GM19193 (cell line): ENCODE results near the gene SLC35E4.

Experiments
- POLR2A ChIP-seq: IDR thresholded peaks from 4 replicates; pipeline ENCODE4 v1.6.1; 2011; ENCODE audit not compliant: insufficient read depth, insufficient read length; ENCODE audit errors: extremely low read depth

Gene SLC35E4

GRCh38 chr22:30664798-30665197 is 29.2 kb downstream of the SLC35E4 start:
- no peak for TF ChIP-seq POLR2A

DNA sequence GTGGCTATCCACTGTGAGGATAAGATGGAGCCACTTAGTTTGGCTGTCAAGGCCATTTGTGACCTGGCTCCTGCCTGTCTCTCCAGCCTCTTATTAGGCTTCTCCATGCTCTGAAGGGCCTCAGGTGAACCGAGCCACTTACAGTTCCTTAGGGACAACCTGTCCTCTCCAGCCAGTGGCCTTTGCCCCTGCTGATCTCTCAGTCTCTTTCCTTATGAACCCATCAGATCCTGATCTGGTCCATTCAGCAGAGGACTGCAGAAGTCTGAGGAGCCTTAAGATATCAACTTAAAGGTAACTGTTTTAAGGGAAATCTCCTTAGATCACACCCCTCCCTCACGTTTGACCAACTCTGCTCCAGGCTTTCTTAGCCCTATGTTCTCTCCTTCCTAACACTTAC is 29.7 kb downstream of the SLC35E4 start:
- TF ChIP-seq POLR2A: no peak

GRCh38 chr22:30665786-30666185 is 30.2 kb downstream of the SLC35E4 start:
- TF ChIP-seq POLR2A: no peak

DNA sequence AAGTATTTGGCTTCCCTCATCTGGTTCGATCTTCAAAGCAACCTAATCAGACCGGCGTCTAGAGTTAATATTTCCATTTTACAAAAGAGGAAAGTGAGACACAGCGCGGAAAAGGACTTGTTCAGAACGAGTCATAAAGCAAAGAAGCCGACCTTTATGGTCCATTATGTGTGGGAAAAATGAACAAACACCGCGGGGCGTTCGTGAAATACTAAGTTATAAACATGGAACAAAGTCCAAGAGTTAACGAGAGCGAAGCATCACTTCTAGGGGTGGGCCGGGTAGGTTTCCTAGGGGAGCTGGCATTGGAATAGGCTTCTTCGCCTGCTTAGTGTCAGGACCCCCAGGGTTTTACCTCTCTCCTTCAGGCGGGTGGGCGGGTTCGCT is 31.5 kb downstream of the SLC35E4 start:
- no peak for TF ChIP-seq POLR2A

GRCh38 chr22:30667494-30668385 is 32.2 kb downstream of the SLC35E4 start, which contains the start of gene DUSP18:
Gene DUSP18, minus strand, starts transcription at chr22:30667875. Its CDS starts 3,872 bp downstream, at chr22:30664003.
- peak; percentile 38 for TF ChIP-seq POLR2A

DNA sequence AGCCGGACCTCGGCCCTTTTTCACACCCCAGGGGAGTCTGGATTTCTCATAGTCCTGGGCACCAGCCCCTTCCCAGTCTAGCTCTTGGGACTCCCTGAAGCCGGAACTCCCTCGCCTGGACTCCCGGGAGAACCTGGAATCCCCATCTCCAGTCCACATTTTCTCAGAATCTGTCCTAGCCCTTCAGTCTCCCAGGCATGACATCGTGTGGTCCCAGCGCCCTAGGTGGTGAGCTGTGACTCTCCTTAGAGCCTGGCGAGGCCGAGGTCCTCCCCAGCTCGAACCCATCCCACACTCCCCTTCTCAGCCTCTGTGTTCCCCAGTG is 32.8 kb downstream of the SLC35E4 start:
- no peak for TF ChIP-seq POLR2A

DNA sequence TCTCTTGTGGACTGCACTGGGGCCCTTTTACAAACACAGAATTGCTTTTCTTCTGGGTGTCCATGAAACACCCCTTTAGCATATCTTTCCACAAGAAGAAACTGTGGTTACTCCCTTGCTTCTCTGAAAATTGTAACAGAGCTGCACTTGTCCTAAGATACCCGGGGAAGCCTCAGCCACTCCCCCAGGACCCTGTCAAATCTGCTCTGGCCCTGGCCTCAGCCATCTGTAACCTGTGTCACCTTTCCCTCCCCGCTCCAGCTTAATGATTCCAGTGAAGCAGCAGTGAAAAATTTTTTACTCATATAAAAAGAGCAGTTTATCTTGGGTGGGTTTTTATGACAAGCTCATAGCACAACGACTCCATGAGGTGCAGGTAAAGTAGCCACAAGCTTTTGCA is 35.5 kb downstream of the SLC35E4 start:
- TF ChIP-seq POLR2A: no peak

DNA sequence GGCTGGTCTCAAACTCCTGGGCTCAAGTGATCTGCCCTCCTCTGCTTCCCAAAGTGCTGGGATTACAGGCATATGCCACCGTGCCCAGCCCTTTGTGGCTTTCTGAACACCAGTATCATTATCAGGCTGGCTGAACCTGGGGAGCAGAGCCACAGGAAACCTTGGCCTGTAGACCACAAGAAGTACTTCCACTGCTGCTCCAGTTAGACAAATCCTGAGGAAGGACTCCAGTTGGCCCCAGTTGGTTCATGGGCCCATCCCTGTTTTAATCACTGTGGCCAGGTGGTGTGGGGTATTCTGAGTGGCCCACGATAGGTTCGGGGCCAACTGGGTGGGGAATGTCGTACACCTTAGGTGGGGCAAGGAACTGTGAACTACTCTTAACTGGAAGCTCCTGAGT is 37.6 kb downstream of the SLC35E4 start:
- TF ChIP-seq POLR2A: no peak

GRCh38 chr22:30674482-30674881 is 38.9 kb downstream of the SLC35E4 start:
- TF ChIP-seq POLR2A: no peak

GRCh38 chr22:30675436-30675835 is 39.9 kb downstream of the SLC35E4 start:
- no peak for TF ChIP-seq POLR2A

GRCh38 chr22:30680991-30681770 is 45.6 kb downstream of the SLC35E4 start:
- TF ChIP-seq POLR2A: no peak

GRCh38 chr22:30681831-30682230 is 46.2 kb downstream of the SLC35E4 start:
- TF ChIP-seq POLR2A: no peak

GRCh38 chr22:30685178-30685577 is 49.6 kb downstream of the SLC35E4 start:
- TF ChIP-seq POLR2A: no peak

GRCh38 chr22:30687358-30687757 is 51.8 kb downstream of the SLC35E4 start:
- TF ChIP-seq POLR2A: no peak

- no peak for TF ChIP-seq POLR2A
Observed at GRCh38 chr22:30689622-30690021, 54.0 kb downstream of the SLC35E4 start.

GRCh38 chr22:30691204-30691603 is 55.6 kb downstream of the SLC35E4 start:
- TF ChIP-seq POLR2A: no peak
